RWPE1 (cell line): ENCODE measurements around the gene FOXP1.

Experiments
- CTCF ChIA-PET: fragments of 350-600 bp; sonication (Branson Sonifier 250); formaldehyde crosslinking; extraction: SDS; loops from one replicate; lab custom pipeline; 2021; lab: Yijun Ruan, JAX
- POLR2A ChIA-PET: fragments of 400-600 bp; formaldehyde crosslinking; extraction: SDS; loops from one replicate; lab custom pipeline; 2020; ENCODE audit warnings: antibody characterized with exemption; ENCODE audit not compliant: low non-redundant PET; lab: Yijun Ruan, JAX
- DNase-seq: peaks from one replicate; pipeline ENCODE4 v3.0.0; 2012; ENCODE audit warnings: low spot score
- H3K27ac ChIP-seq: fragments of 450-650 bp; 2 replicates; pipeline ENCODE4 v1.5.1; 2017
- CTCF ChIP-seq: fragments of 450-650 bp; conservative IDR thresholded peaks from 2 replicates; pipeline ENCODE4 v1.5.1; 2017; ENCODE audit warnings: low read depth, mild to moderate bottlenecking

The FOXP1 gene

GRCh38 chr3:71130471-71131374 lies 452.8 kb downstream of the FOXP1 start:
- peak; percentile 30 for DNase-seq
- ChIA-PET CTCF (interaction anchor here (0.7 kb wide), 1 partner anchor 561 kb away, joined by 3 read pairs; no protein-coding TSS in a partner anchor), POLR2A (no interaction called here)
- peak overlapping the region; percentile 73 for H3K27ac ChIP-seq
- TF ChIP-seq CTCF: no peak

- H3K27ac ChIP-seq: no peak overlapping the region; the same call in 1 of the 2 replicates
- POLR2A ChIA-PET: no interaction called here
- DNase-seq: no peak
- CTCF ChIA-PET: no interaction called here
- TF ChIP-seq CTCF: no peak
Measured at GRCh38 chr3:71129611-71130431, 453.7 kb downstream of the FOXP1 start.

- ChIA-PET POLR2A (no interaction called here), CTCF (interaction anchor here (0.6 kb wide), 1 partner anchor 308 kb away, joined by 3 read pairs; no protein-coding TSS in a partner anchor)
- no peak for DNase-seq
- H3K27ac ChIP-seq: no peak overlapping the region
- no peak for TF ChIP-seq CTCF
Measured at GRCh38 chr3:71128961-71129360, 454.6 kb downstream of the FOXP1 start.

- no peak for DNase-seq
- POLR2A ChIA-PET: no interaction called here
- no peak for TF ChIP-seq CTCF
- CTCF ChIA-PET: no interaction called here
- no peak overlapping the region for H3K27ac ChIP-seq
Measured at GRCh38 chr3:71127844-71128243, 455.7 kb downstream of the FOXP1 start.

GRCh38 chr3:71127052-71127831 lies 456.3 kb downstream of the FOXP1 start:
- TF ChIP-seq CTCF: no peak
- ChIA-PET POLR2A (no interaction called here), CTCF (no interaction called here)
- no peak for DNase-seq
- no peak overlapping the region for H3K27ac ChIP-seq

- no peak overlapping the region for H3K27ac ChIP-seq
- POLR2A ChIA-PET: no interaction called here
- CTCF ChIA-PET: no interaction called here
- no peak for TF ChIP-seq CTCF
- no peak for DNase-seq
Measured at GRCh38 chr3:71125738-71126137, 457.8 kb downstream of the FOXP1 start.
